ENCODE measurements around the gene AP3B1.

Gene AP3B1

GRCh38 chr5:78294248-78295034 lies at the start of gene AP3B1:
TSS of gene AP3B1 (minus strand) at chr5:78294698. CDS start at chr5:78294579, 119 bp downstream.
- peak; percentile 95 to 96 for DNase-seq (ENCODE audit: low read depth in 2 of 2)

GRCh38 chr5:78341440-78341839 lies 46.9 kb upstream of the AP3B1 start:
- DNase-seq (ENCODE audit: low read depth in 2 of 2), result no peak

- no peak for DNase-seq (ENCODE audit: low read depth in 2 of 2)
Observed at GRCh38 chr5:78339617-78340436, 45.3 kb upstream of the AP3B1 start.

GRCh38 chr5:78336698-78337097 lies 42.2 kb upstream of the AP3B1 start:
- no peak for DNase-seq (ENCODE audit: low read depth in 2 of 2)

GRCh38 chr5:78335976-78336375 lies 41.5 kb upstream of the AP3B1 start:
- DNase-seq (ENCODE audit: low read depth in 2 of 2), result no peak

GRCh38 chr5:78334811-78335210 lies 40.3 kb upstream of the AP3B1 start:
- DNase-seq (ENCODE audit: low read depth in 2 of 2), result no peak

GRCh38 chr5:78331523-78332080 lies 37.1 kb upstream of the AP3B1 start:
- no peak for DNase-seq (ENCODE audit: low read depth in 2 of 2)

GRCh38 chr5:78328585-78329173 lies 34.2 kb upstream of the AP3B1 start:
- DNase-seq (ENCODE audit: low read depth in 2 of 2), result no peak

GRCh38 chr5:78327761-78328510 lies 33.4 kb upstream of the AP3B1 start:
- DNase-seq (ENCODE audit: low read depth in 2 of 2), result no peak

- no peak for DNase-seq (ENCODE audit: low read depth in 2 of 2)
Observed at GRCh38 chr5:78326930-78327329, 32.4 kb upstream of the AP3B1 start.

GRCh38 chr5:78323241-78323640 lies 28.7 kb upstream of the AP3B1 start:
- DNase-seq (ENCODE audit: low read depth in 2 of 2), result no peak

GRCh38 chr5:78320401-78320800 lies 25.9 kb upstream of the AP3B1 start:
- no peak for DNase-seq (ENCODE audit: low read depth in 2 of 2)

GRCh38 chr5:78318337-78318736 lies 23.8 kb upstream of the AP3B1 start:
- DNase-seq (ENCODE audit: low read depth in 2 of 2), result no peak

- DNase-seq (ENCODE audit: low read depth in 2 of 2), result no peak
Observed at GRCh38 chr5:78317515-78317914, 23.0 kb upstream of the AP3B1 start.

GRCh38 chr5:78308703-78309102 lies 14.2 kb upstream of the AP3B1 start:
- DNase-seq (ENCODE audit: low read depth in 2 of 2), result no peak

- no peak for DNase-seq (ENCODE audit: low read depth in 2 of 2)
Observed at GRCh38 chr5:78300464-78301045, 6.1 kb upstream of the AP3B1 start.

- peak in 1 of 2 donors; percentile 10 for DNase-seq (ENCODE audit: low read depth in 2 of 2)
Observed at GRCh38 chr5:78295035-78295961, 800 bp upstream of the AP3B1 start.

- DNase-seq (ENCODE audit: low read depth in 2 of 2), result no peak
Observed at GRCh38 chr5:78293851-78294247, 649 bp downstream of the AP3B1 start.

GRCh38 chr5:78291687-78292086 lies 2.8 kb downstream of the AP3B1 start:
- DNase-seq (ENCODE audit: low read depth in 2 of 2), result no peak

GRCh38 chr5:78289911-78290310 lies 4.6 kb downstream of the AP3B1 start:
- no peak for DNase-seq (ENCODE audit: low read depth in 2 of 2)
